ENCODE data around the gene NOTUM.

- TF ChIP-seq, protein P1, sequence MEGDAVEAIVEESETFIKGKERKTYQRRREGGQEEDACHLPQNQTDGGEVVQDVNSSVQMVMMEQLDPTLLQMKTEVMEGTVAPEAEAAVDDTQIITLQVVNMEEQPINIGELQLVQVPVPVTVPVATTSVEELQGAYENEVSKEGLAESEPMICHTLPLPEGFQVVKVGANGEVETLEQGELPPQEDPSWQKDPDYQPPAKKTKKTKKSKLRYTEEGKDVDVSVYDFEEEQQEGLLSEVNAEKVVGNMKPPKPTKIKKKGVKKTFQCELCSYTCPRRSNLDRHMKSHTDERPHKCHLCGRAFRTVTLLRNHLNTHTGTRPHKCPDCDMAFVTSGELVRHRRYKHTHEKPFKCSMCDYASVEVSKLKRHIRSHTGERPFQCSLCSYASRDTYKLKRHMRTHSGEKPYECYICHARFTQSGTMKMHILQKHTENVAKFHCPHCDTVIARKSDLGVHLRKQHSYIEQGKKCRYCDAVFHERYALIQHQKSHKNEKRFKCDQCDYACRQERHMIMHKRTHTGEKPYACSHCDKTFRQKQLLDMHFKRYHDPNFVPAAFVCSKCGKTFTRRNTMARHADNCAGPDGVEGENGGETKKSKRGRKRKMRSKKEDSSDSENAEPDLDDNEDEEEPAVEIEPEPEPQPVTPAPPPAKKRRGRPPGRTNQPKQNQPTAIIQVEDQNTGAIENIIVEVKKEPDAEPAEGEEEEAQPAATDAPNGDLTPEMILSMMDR (IDR thresholded peaks at IDR 0.05): no peak
- TF ChIP-seq POLR2A (IDR thresholded peaks at IDR 0.05): no peak
These were observed 30.1 kb upstream of the NOTUM start for GRCh38 chr17:81990836-81991683.

Data from thyroid gland (tissue), 4 donors.